Measurements from ENCODE around the gene PKD1L1.

The PKD1L1 gene

GRCh38 chr7:47896809-47897423 is 51.4 kb downstream of the PKD1L1 start:
- no peak for DNase-seq

GRCh38 chr7:47895026-47895425 is 53.2 kb downstream of the PKD1L1 start:
- no peak for DNase-seq

DNA sequence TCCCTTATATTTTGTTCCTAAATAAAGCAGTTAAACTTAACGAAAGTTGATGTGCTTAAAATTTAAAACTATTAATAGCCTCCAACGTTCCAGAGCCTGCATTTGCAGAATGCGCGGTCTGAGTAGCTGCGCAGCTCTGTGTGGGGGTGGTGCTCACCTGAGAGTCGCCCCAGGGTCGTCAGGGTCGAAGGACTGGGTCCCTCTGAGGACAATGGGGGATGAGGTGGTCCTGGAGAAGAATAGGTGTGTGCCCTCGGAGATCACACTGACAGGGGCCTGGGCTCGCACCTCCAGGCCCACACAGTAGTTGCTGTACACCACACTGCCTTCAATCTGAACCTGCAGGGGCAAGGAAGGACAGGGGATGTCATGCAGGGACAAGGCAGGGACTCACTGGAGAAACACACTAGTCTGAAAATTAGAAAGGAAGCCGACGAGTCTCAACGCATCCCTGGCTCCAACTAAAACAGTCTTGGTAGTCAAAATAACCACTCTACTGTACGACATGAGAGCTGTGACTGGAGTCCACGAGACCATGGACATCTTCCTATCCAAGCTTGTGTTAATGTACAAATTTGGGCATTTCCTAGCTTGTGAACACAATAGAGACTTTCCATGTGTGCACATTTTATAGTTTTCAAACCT is 54.4 kb downstream of the PKD1L1 start:
- no peak for DNase-seq

- no peak for DNase-seq
These were observed 55.0 kb downstream of the PKD1L1 start for GRCh38 chr7:47893238-47893637.

DNA sequence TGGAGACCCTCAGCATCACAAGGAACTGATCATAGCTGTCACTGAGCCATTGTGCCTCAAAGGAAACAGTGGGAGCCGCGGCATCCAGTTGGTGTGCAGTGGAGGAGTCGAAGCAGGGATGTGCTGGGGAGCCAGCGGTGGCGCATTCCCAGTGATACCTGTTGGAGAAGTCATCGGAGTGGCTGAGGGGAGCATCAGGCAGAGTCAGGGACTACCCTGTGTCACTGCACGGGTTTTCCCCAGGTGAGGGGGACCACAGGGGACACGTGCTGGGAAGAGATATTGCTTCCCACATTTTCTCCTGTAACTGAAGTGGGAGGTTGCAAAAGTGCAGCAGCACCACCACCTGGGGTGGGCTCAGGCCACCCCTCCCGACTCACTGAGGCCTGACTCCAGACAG is 57.7 kb downstream of the PKD1L1 start:
- DNase-seq = no peak

DNA sequence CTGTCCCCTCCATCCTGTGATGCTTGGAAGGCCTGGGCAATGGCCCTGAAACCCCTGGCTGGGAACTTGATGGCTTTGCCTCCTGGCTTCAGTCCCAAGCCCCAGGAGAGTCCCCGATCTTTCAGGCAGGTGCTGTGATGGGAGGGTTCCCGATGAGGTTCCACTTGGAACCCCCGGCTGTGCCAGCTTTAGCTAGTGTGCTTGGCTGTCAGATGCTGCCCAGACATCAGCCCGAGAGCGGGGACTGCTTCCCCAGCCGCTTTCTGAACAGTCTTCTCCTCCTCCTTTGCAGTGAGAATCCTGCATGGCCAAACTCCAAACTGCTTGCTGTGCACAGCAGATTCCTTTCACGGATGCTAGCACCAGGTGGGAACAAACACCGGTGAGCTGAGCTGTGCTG is 58.1 kb downstream of the PKD1L1 start:
- no peak for DNase-seq

GRCh38 chr7:47889723-47890122 is 58.5 kb downstream of the PKD1L1 start:
- no peak for DNase-seq

GRCh38 chr7:47888371-47889265 is 59.6 kb downstream of the PKD1L1 start:
- no peak for DNase-seq

GRCh38 chr7:47887016-47887640 is 61.1 kb downstream of the PKD1L1 start:
- DNase-seq = no peak

GRCh38 chr7:47885987-47886811 is 62.1 kb downstream of the PKD1L1 start:
- no peak for DNase-seq

- no peak for DNase-seq
These were observed 62.8 kb downstream of the PKD1L1 start for GRCh38 chr7:47885309-47885986.

- DNase-seq = no peak
These were observed 63.6 kb downstream of the PKD1L1 start for GRCh38 chr7:47884675-47885074.

- no peak for DNase-seq
These were observed 65.6 kb downstream of the PKD1L1 start for GRCh38 chr7:47882635-47883034.

DNA sequence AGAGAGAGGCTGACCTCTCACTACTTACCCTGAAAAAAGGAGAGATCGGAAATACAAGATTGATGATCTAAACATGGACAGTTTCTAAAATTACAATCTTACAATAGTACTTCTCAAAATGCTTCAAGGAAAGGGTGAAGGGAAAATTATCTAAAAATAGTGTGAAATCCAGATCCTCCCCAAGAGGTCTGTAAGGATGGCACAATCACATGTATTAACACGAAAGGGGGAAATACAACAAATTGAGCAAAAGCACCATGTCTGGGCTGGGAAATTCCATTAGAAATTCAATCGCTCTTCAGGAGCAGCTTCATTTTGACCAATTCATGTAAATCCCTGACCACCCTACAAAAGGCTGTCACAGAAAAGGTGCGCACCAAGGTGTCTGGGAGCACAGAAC is 67.0 kb downstream of the PKD1L1 start:
- DNase-seq = no peak

GRCh38 chr7:47878662-47879061 is 69.6 kb downstream of the PKD1L1 start:
- DNase-seq = no peak

- DNase-seq = no peak
These were observed 70.9 kb downstream of the PKD1L1 start for GRCh38 chr7:47877336-47877735.

GRCh38 chr7:47875998-47876744 is 72.1 kb downstream of the PKD1L1 start:
- DNase-seq = no peak

DNA sequence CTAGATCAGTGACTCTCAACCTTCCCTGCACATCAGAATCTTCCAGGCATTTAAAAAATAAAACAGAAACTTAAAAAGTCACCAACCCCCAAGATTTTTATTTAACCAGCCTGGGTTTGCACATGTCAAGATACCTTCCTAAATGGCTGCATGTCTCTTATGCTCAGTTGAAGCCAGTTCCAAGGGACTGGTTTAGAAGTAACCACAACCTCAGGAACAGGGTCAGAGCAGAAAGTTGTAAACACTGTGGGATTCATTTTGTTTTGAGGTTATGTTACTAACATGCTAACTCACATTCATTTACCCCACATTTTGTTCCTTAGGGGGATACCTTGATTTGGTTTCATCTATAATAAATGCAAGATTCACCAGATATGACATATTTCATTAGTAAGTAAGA is 72.9 kb downstream of the PKD1L1 start:
- no peak for DNase-seq

DNA sequence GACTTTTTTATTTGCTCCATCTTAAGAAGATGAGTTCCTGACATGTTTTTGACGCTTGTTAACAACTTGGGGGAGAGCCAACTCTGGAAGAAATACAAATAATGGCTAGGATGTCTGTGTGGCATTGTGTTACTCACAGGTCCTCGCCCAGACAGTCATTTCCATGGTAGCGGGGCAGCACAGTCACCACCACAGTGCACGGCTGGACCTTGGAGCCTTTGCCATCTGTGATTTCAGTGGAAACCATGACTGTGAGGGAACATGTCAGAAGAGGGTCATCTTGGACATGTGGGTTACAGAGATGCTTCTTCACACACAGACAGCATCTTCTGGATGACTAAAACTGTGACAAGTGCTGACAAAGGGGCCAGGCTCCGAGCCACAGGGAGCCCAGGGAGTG is 74.5 kb downstream of the PKD1L1 start:
- no peak for DNase-seq

DNA sequence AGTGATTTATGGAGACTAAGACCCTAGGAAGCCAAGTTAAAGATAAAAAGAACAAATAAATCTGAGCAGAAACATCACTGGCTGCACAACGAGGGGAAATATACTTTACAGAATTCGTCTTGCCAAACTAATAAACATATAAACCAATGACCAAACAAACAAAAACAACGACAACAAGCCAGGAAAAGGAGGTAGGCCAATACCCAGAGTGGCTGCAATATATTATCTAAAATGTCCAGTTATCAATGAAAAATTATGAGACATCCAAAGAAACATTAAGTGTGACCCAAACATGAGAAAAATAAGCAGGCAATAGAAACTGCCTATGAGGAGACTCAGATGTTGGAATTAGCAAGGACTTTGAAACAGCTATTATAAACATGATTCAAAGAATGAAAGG is 81.0 kb downstream of the PKD1L1 start:
- no peak for DNase-seq

GRCh38 chr7:47866120-47866519 is 82.1 kb downstream of the PKD1L1 start:
- no peak for DNase-seq
